Stimulated activated naive CD8-positive, alpha-beta T cell treated with anti-CD3 and anti-CD28 coated beads, Interleukin-15, Interleukin-2, amounts not matched to agents 100 U/mL and 50 U/mL, for 24 hours (primary cell): ENCODE measurements around the gene TRIB2.

ENCODE experiments used
- ATAC-seq: fragments of 150-1000 bp; cut with Tn5 transposase; one replicate; pipeline ENCODE4 v1.10.0; 2021
- DNase-seq: peaks from one replicate; pipeline ENCODE4 v3.0.0; 2021

TRIB2 gene

GRCh38 chr2:12742891-12743290 is 26.2 kb downstream of the TRIB2 start:
- ATAC-seq = no peak
- no peak for DNase-seq

- no peak for DNase-seq
- ATAC-seq = no peak
Observed at GRCh38 chr2:12750166-12750905, 33.6 kb downstream of the TRIB2 start.

GRCh38 chr2:12754643-12755042 is 37.9 kb downstream of the TRIB2 start:
- DNase-seq (no peak), ATAC-seq (no peak)

GRCh38 chr2:12755384-12755783 is 38.6 kb downstream of the TRIB2 start:
- no peak for ATAC-seq

GRCh38 chr2:12759248-12759647 is 42.5 kb downstream of the TRIB2 start:
- no peak for ATAC-seq
- DNase-seq = no peak

More at GRCh38 chr2:12755384-12755783, 38.6 kb downstream of the TRIB2 start:
- no peak for DNase-seq

GRCh38 chr2:12761104-12761503 is 44.4 kb downstream of the TRIB2 start:
- no peak for DNase-seq
- no peak for ATAC-seq

- no peak for ATAC-seq
- DNase-seq = no peak
Observed at GRCh38 chr2:12762337-12762736, 45.6 kb downstream of the TRIB2 start.

- ATAC-seq = no peak
Observed at GRCh38 chr2:12762976-12763375, 46.2 kb downstream of the TRIB2 start.

GRCh38 chr2:12763486-12763885 is 46.8 kb downstream of the TRIB2 start:
- no peak for ATAC-seq
- no peak for DNase-seq

More at GRCh38 chr2:12762976-12763375, 46.2 kb downstream of the TRIB2 start:
- no peak for DNase-seq

GRCh38 chr2:12764075-12764730 is 47.5 kb downstream of the TRIB2 start:
- ATAC-seq (no peak), DNase-seq (no peak)

GRCh38 chr2:12764849-12765605 is 48.3 kb downstream of the TRIB2 start:
- no peak for ATAC-seq
- DNase-seq = no peak

- DNase-seq = no peak
- no peak for ATAC-seq
Observed at GRCh38 chr2:12766421-12766879, 49.7 kb downstream of the TRIB2 start.

GRCh38 chr2:12767541-12767940 is 50.8 kb downstream of the TRIB2 start:
- DNase-seq (no peak), ATAC-seq (no peak)

- DNase-seq (no peak), ATAC-seq (no peak)
Observed at GRCh38 chr2:12767996-12768624, 51.4 kb downstream of the TRIB2 start.

- DNase-seq (no peak), ATAC-seq (no peak)
Observed at GRCh38 chr2:12769492-12770105, 52.9 kb downstream of the TRIB2 start.

- DNase-seq = no peak
- no peak for ATAC-seq
Observed at GRCh38 chr2:12770300-12770968, 53.7 kb downstream of the TRIB2 start.

GRCh38 chr2:12771154-12771553 is 54.4 kb downstream of the TRIB2 start:
- ATAC-seq (no peak), DNase-seq (no peak)

- ATAC-seq (no peak), DNase-seq (no peak)
Observed at GRCh38 chr2:12773586-12774394, 57.1 kb downstream of the TRIB2 start.

GRCh38 chr2:12774395-12774727 is 57.6 kb downstream of the TRIB2 start:
- ATAC-seq (no peak), DNase-seq (no peak)

GRCh38 chr2:12776521-12776961 is 59.8 kb downstream of the TRIB2 start:
- ATAC-seq = no peak
- DNase-seq = no peak

GRCh38 chr2:12778369-12778768 is 61.6 kb downstream of the TRIB2 start:
- no peak for DNase-seq

More at GRCh38 chr2:12778369-12778768, 61.6 kb downstream of the TRIB2 start:
- no peak for ATAC-seq
